ENCODE data around the gene SNIP1. TPM values are rescaled to one million over a fixed set of nuclear protein-coding genes. Genes with fewer than 3 reads are reported as not detected.

The SNIP1 gene, protein sequence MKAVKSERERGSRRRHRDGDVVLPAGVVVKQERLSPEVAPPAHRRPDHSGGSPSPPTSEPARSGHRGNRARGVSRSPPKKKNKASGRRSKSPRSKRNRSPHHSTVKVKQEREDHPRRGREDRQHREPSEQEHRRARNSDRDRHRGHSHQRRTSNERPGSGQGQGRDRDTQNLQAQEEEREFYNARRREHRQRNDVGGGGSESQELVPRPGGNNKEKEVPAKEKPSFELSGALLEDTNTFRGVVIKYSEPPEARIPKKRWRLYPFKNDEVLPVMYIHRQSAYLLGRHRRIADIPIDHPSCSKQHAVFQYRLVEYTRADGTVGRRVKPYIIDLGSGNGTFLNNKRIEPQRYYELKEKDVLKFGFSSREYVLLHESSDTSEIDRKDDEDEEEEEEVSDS
- total RNA-seq = 5.5 and 13.3 TPM in 2 replicates

GRCh38 chr1:37553927-37554808 is at the start of gene SNIP1:
Gene SNIP1 (minus strand): TSS chr1:37554293. CDS start chr1:37554229, 64 bp downstream.

GRCh38 chr1:37595440-37596181 is 41.5 kb upstream of the SNIP1 start, which contains the start of gene GNL2:
Gene GNL2 (minus strand): TSS chr1:37595937. CDS start chr1:37595822, 115 bp downstream.

DNA sequence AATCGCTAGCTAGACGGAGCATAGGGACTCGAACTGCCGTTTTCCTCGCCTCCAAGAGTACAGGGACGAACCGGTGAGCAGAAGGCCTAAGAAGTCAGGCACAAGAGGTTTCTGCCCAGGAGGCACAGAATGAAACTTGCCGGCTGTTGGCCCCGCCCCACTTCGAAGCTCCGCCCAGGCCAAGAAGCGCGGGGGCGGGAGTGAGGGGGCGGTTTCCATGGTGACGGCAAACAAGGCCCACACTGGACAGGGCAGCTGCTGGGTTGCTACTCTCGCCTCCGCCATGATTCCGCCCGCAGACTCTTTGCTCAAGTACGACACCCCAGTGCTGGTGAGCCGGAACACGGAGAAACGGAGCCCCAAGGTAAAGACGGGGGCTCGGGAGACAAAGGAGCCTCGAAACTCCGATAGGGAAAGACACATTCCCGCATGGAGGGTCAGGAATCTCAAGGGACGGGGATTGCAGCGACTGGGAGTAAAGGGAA is 2.7 kb upstream of the SNIP1 start, which contains the start of gene DNALI1:
TSS of gene DNALI1 (plus strand) at position 229 of the 485 bp plus-strand sequence. CDS start at position 284, 55 bp downstream.

GRCh38 chr1:37514350-37515184 is 39.5 kb downstream of the SNIP1 start, which contains the start of gene MEAF6:
Gene MEAF6 (minus strand): TSS chr1:37514766. CDS start chr1:37514746, 20 bp downstream.

Other genes with a start within 250 kb of the SNIP1 start
- 12.1 and 18.1 TPM in 2 replicates for gene ZC3H12A, start 79.7 kb downstream of the SNIP1 start, total RNA-seq
- 58.8 and 66.5 TPM in 2 replicates for gene MEAF6, start 39.5 kb downstream of the SNIP1 start, total RNA-seq
- 9.6 and 13.5 TPM in 2 replicates for gene DNALI1, start 2.6 kb upstream of the SNIP1 start, total RNA-seq
- 28.5 and 38.3 TPM in 2 replicates for gene GNL2, start 41.6 kb upstream of the SNIP1 start, total RNA-seq
- 0.18 TPM in 1 of 2 replicates, not detected in the other for gene RSPO1, start 80.6 kb upstream of the SNIP1 start, total RNA-seq
- 23.4 and 31.4 TPM in 2 replicates for gene CDCA8, start 138.2 kb upstream of the SNIP1 start, total RNA-seq
- gene EPHA10, start 210.8 kb upstream of the SNIP1 start, total RNA-seq = not detected in 2 replicates
- gene MANEAL, start 239.6 kb upstream of the SNIP1 start, total RNA-seq = 0.35 TPM in 1 of 2 replicates, not detected in the other

All from myometrial cell (primary cell).